GM18517 (cell line): ENCODE measurements around the gene IRF4.
"Not testable (repeated sequence)": the region's sequence is repeated elsewhere in the genome, so short reads cannot be mapped to it uniquely, and the experiment has no call there.

Source experiments
- ATAC-seq: cut with Tn5 transposase; IDR thresholded peaks from one replicate; pipeline ENCODE4 v1.9.1; 2021; ENCODE audit warnings: mild to moderate bottlenecking, moderate library complexity; ENCODE audit not compliant: unreplicated experiment

Gene IRF4

DNA sequence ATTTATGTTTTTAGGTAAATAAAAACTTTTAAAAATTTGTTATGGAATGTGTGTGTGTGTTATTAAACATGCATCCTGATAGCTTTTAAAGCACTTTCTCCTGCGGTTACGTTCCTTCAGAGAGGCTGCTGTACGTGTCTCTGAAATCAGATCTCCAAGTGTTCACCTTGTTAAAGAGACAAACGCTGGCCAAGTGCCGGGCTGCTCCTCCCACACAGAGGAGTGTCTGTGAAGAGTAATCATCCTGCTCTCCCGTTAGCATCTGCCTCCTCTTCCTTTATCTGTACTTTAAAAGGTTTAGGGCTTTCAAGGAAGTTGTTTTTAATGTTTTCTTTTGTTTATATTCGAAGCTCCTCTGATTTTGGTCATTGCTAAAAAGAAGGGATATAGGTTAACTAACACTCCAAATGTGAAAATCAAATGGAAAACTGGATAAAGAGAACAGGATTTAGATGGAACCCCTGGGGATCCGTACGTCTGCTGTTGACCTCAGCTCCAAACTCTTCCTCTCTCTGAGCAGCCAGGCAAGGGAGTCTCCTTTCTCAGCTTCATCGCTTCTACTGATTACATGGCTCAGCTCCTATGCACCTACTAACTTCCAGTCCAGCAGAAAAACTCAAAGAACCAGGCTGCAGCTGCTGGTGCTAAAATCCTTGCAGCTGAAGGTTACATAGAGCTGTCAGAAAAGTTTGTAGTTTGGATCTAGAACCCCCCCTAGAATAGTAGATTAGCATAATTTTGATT is 20.0 kb downstream of the IRF4 start:
- no peak for ATAC-seq

DNA sequence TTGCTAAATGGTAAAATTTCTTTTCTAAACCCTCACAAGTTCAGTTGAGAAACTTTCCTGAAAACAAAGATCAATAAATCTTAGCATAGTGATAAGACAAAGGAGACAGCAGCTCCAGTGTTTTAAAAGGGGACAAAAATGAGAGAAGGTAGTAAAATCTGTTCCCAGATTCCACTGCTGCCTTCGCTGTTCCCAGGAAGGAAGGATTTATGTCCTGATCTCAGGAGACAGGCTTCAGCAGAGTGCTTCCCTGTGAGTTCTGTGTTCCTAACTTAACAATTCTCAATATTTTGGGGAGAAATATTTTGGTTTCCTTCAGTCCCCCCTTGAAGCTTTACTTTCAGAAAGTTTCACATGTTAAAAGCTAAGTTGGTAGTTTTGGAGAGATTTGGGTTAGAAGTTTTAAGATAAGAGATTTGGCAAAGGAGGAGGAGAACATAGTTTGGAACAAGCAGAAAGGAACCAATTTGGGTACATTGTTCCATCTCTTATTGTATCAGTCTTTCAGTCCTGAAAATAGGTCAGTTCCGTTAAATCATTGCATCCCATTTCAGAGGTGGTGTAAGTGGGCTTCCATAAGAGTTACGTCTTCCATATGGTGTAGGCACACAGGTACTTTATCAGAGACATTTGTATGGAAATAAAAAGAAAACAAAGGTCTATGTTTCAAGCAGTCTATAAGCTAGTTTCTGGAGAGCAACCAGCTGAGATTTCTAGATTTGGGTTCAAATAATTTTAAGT is 20.8 kb downstream of the IRF4 start:
- ATAC-seq: no peak

DNA sequence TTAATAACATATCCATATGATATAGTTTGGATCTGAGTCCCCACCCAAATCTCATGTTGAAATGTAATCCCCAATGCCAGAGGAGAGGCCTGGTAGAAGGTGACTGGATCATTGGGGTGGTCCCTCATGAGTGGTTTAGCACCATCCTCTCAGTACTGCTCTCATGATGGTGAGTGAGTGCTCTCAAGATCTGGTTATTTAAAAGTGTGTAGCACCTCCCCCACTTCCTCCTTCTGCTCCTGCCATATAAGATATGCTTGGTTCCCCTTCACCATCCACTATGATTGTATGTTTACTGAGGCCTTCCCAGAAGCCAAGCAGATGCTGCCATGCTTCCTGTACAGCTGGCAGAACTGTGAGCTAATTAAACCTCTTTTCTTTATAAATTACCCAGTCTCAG is 22.9 kb downstream of the IRF4 start:
- no peak for ATAC-seq

DNA sequence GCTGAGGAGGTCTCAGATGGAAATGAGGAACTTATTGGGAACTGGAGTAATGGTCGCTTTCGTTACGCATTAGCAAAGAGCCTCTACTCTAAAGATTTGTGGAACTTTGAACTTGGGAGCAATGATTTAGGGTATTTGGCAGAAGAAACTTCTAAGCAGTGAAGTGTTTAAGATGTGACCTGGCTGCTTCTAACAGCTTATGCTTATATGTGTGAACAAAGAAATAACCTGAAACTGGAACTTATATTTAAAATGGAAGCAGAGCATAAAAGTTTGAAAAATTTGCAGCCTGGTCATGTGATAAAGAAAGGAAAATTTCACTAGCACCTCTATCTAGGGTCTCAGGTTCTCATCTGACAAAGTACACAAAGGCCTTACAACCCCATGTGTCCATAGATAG is 23.5 kb downstream of the IRF4 start:
- no peak for ATAC-seq

DNA sequence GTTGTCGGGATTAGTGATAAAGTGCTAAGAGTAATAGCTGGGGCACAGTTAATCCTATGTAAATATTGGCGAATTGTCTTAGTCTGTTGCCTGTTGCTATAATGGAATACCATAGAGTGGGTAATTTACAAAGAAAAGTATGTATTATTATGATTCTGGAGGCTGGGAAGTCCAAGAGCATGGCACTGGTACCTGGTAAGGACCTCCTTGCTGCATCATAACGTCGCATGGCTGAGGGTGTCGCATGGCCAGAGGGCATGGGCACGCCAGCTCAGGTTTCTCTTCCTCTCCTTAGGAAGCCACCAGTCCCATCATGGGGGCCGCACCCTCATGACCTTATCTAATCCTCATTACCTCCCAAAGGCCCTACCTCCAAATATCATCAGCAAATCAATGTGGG is 29.7 kb downstream of the IRF4 start:
- no peak for ATAC-seq

DNA sequence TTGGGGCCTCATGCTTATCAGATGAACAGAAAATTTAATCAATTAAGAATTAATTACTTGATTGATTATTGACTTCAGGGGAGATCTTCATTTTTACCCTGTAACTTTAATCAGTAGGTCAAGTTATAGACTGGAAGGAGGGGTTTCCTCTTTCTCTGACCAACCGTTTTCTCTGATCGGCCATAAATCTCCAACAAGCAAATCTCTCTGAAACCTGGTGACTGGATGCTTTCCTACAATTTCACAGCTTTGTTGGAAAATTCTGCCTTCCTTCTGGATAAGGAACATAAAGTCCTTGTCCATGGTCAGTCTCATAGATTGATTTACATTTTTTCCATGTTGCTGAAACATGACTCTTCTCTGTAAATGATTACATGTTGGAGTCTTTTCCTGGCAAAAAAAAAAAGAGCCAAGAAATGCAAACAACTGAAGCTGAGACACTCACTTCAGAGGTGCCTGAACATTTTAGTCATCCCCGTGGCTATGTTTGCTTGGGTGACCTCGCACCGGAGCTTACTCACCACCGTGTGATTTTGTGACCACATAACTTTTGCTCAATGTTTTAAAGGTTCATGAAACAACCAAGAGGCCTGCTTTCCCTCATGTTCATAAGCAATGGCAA is 31.0 kb downstream of the IRF4 start:
- ATAC-seq: no peak

DNA sequence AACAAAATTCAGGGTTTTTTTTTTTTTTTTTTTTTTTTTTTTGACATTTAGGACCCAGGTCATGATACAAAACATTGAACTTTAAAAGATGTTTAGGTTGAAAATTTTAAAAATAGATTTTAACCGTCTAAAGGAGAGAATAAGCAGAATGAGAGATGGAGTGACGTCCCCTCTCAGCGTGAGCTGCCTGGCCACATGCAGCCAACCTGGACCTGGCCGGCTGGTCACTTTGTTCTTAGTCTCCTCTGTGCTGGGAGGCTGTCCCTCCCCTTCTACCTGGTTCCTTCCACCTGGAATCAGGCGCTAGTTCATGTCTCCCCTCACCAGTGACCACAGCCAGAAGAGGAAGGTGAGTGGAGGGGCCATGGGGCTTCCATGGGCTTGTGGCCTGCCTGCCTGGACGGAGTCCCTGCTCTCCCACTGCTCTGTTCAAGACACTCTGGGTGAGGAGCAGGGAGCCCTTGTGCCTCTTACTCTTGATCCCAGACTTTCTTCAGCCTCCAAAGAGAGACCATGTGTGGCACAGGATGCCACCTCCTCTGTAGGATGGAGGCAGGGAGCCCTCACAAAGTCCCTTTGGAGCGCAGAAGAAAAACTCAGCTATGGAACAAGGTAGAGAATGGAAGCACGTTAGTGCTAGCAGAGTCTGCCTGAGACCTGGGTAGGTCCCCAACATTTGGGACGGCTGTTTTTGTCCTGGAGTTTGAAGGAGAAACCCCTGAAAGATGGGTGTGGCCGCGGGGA is 31.7 kb downstream of the IRF4 start:
- no peak for ATAC-seq

DNA sequence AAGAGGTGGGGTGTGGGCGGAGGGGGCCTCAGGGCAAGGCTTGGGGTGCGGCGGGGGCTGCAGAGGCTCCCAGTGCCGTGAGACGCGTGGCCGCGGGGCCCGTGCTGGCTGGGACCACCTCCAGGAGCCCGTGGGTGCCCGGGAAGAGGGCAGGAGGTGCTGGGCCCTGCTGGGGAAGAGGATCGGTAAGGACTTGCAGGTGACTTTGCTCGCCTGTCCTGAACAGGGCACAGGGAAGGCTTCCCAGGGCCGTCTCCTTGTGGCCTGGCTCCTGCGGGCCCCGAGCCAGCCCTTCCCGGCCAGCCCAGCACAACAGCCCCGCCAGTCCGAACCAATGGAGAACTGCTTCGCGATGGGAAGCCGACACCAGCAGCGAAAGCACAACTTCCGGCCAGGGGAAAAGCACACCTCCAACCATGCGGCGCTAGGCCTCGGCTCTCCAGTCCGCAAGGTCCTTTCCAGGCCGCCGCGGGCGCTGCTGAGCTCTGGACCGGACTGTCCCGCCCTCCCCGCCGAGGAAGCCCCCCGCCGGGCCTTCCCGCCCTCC is 32.3 kb downstream of the IRF4 start:
- no peak for ATAC-seq

DNA sequence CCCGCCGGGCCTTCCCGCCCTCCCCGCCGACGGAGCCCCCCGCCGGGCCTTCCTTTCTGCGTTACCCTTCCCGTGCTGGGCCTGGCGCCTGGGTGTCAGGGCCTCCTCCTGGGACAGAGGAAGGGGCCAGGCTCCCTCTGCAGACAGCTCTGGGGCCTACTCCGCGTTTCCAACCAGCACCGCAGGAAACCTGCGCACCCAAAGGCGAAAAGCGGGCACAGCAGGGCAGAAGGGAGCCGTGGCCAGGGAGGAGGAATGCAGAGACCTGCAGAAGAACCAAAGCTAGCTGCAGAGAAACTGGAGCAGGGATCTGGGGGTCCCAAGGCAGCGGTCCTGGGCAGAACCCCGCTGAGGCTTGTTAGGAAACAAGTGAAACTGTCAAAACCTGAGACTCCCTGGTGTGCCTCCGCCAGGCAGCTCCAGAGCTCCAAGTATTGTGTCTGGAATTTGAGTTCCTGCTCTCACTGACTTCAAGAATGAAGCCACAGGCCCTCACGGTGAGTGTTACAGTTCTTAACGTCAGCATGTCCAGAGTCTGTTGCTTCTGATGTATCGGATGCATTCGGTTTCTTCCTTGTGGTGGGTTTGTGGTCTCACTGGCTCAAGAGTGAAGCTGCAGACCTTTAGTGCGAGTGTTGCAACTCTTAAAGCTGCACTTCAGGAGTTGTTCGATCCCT is 33.3 kb downstream of the IRF4 start:
- no peak for ATAC-seq

DNA sequence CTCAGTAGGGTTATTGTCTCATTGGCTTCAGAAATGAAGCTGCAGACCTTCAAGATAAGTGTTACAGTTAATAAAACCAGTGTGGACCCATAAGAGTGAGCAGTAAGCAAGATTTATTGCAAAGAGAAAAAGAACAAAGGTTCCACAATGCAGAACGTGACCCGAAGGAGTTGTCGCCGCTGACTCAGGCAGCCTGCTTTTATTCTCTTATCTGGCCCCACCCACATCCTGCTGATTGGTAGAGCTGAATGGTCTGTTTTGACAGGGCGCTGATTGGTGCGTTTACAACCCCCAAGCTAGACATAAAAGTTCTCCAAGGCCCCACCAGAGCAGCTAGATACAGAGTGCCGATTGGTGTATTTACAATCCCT is 33.9 kb downstream of the IRF4 start:
- ATAC-seq: not testable (repeated sequence)

DNA sequence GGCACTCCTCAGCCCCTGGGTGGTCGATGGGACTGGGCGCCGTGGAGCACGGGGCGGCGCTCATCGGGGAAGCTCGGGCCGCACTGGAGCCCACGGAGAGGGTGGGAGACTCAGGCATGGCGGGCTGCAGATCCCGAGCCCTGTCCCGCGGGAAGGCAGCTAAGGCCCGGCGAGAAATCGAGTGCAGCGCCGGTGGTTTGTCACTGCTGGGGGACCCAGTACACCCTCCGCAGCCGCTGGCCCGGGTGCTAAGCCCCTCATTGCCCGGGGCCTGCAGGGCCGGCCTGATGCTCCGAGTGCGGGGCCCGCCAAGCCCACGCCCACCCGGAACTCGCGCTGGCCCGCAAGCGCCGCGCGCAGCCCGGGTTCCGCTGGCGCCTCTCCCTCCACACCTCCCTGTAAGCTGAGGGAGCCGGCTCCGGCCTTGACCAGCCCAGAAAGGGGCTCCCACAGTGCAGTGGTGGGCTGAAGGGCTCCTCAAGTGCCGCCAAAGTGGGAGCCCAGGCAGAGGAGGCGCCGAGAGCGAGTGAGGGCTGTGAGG is 34.7 kb downstream of the IRF4 start:
- ATAC-seq: not testable (repeated sequence)

DNA sequence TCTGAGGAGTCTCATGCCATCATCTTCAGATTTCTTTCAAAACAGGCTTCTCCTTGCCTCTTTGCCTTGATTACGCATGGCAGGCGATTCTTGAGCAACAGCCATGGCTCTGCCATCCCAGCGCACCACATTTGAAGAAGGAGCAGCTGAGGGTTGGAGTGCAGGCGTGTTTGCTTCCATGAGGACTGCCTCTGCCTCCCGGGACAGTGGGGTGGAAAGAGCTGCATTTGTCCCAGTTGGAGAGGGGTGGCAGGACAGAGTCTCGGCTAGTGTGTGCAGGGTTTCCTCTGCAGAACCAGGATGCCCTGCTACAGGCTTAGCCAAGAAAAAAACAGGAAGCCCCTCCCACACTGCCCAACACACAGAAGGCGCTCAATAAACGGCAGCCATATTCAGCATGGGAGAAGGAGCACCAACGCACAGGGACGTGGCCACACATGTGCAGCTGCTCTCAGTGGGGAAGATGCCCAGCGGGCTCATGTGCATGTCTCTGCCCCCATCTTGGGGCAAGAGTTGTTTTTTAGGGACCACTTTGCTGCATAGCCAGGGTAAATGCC is 36.6 kb downstream of the IRF4 start:
- ATAC-seq: no peak

DNA sequence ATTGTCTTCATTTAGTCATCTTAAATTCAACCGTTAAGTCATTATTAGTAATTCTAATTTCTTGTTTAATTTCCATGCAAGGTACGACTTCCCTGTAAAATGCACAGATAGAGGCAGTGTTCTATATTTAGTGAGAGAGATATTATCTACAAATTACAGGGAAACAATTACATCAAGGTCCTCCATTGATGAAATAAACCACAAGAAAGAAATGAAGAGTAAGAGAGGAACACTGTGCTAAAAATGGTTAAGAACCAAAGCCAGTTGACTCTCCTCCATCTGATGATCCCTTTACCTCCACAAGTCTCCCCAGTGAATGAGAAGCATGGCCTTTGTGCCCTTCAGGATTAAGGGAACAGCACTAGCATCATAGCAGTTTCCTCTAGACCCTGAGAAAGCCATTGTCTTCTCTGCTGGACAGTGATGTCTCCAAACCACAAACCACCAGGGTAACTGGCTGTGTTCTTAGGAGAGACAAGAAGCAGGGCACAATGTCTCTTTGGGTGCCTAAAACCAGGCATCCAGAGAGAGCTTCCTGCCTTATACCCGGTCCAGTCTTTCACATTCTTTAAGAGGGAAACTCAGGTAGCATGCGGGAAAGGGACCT is 38.1 kb downstream of the IRF4 start:
- ATAC-seq: no peak

DNA sequence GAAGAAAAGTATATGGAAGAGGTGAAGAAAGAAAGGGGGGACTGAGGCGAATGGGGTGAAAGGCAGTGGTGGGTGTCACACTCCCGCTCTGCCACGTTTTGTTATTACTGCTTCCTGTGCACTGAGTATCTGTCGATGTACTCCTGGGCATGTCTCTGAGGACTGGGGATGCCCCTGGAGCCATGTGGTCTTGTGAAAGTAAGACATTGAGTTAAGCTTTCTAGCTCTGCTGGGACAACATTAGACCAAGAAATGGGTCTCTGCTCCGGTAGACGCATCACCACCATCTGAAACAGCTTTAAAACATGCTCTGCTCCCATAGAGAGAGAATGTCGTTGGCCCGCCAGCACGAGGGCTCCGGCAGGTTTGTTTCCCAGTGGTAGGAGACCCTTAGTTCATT is 40.0 kb downstream of the IRF4 start:
- ATAC-seq: no peak

DNA sequence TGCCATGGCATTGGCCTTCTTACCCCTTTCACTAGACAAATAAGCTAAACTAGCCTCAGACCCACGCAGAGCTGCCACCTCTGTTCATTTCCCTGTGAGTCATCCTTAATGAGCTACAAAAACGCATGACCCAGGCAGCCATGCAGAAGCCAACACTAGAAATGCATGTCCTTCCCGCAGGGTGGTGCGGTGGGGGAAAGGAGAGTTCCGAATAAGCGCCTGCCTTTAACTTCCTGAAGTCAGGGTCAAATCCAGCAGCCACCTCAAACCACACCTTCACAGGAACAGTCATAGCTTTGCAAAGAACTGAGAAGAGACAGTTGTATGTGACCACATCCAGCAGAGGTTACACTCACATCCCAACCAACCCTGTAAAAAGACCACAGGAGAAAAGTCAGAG is 40.4 kb downstream of the IRF4 start:
- ATAC-seq: no peak

DNA sequence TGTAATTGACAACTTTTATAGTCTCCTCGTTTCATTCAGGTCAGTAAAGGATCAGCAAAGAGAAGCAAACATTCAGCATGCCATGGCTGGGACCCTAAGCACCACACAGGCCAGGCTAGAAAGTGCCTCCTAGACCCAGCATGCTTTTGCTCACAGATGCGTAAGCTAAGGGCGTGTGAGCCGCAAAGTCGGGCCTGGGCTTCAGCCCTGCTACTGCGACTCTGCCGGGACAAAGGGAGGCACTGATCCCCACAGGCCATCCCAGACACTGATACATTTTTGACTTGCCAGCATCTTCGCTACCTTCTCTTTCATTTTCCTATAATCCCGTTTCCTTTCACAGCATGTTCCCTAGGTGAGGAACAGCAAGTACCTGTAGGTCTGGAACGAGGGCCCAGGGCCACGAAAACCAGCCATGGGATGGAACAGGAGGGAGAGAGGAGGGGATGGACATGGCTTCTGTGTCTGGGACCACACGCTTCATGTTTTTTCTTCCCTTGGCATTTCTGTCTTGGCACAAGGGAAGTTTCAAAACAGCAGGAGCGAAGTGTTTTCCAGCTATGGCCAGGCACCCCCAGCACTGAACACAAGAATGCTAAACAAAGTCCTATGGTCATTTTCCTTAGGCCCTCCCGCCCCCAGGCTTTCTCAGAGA is 42.6 kb downstream of the IRF4 start:
- ATAC-seq: no peak

DNA sequence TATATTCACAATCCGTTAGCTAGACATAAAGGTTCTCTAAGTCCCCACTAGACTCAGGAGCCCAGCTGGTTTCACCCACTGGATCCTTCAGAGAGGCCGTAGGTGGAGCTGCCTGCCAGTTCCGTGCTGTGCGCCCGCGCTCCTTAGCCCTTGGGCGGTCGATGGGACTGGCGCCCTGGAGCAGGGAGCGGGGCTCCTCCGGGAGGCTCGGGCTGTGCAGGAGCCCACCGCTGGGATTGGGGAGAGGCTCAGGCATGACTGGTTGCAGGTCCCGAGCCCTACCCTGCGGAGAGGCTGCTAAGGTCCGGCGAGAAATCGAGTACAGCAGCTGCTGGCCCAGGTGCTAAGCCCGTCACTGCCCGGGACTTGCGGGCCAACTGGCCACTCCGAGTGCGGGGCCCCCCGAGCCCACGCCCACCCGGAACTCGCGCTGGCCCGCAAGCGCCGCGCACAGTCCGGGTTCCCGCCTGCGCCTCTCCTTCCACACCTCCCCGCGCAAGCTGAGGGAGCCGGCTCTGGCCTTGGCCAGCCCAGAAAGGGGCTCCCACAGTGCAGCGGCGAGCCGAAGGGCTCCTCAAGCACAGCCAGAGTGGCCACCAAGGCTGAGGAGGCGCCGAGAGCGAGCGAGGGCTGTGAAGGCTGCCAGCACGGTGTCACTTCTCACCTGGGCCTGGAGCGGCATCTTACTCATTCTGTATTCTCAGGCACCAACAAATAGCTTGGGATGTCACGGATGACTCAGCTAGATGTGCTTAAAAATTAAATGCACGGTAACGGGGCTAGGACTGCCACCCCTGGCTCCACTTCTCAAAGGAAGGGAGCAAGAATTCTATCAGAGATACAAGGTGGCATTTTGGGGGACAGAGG is 44.1 kb downstream of the IRF4 start:
- no peak for ATAC-seq
